Erythroblast (primary cell): ENCODE measurements around the gene CEP131.

Experiments used
- GATA1 ChIP-seq: IDR thresholded peaks from 2 replicates; pipeline ENCODE4 v1.6.1; 2011; ENCODE audit warnings: low read depth, mild to moderate bottlenecking, control low read depth, low read length, moderate library complexity
- POLR2A ChIP-seq: IDR thresholded peaks from 2 replicates; pipeline ENCODE4 v1.6.1; 2011; ENCODE audit warnings: mild to moderate bottlenecking, low read length

- no peak for TF ChIP-seq POLR2A
- TF ChIP-seq GATA1 = no peak
Measured at GRCh38 chr17:81232616-81233241, 10.0 kb upstream of the CEP131 start.
